ENCODE results near the gene TRIM65. TPM values are rescaled to one million over a fixed set of nuclear protein-coding genes. Genes with fewer than 3 reads are reported as not detected.

TRIM65 gene
- total and polyA plus RNA-seq, 2 of the 4 experiments (the other 2 are of a cell fraction): 7.9 to 10.6 TPM

DNA sequence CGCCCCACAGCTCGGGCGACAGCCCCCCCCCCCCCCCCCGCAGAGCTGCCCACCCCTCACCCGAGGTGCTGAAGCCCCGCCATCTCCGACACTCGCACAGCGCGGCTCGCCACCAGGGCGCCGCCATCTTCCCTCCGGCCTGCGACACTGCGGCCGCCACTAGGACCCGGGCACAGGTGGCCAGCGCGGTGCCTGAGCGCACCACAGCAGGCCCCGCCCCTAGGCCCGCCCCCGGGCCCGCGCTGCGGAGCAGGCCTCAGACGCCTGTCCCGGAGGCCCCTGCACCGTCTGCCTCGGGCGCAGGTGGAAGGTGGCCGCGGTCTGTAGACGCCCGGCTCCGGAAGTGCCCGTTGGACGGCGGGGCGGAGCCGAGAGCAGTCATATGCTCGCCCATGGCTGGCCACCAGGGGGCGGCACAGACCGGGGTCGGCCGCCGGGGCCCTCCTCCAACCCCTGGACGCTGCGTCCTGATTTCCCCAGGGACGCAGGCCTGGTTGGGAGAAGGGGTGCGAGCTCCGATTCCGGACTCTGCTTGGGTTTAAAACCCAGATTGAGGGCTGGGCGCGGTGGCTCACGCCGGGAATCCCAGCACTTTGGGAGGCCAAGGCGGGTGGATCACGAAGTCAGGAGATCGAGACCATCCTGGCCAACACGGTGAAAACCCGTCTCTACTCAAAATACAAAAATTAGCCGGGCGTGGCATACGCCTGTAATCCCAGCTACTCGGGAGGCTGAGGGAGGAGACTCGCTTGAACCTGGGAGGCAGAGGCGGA lies 8.2 kb upstream of the TRIM65 start, which contains the start of gene MRPL38:
Gene MRPL38 (minus strand): TSS at position 136 of the 773 bp plus-strand sequence. CDS start 9 bp downstream, at position 127.
- Histone ChIP-seq H3K18ac (ENCODE audit: low read depth, low read length) (peak within 1 kb of the TSS; percentile 35), H4K5ac (ENCODE audit: low read depth, low read length) (peak within 1 kb of the TSS; percentile 82), H3K23ac (ENCODE audit: low read depth, low read length) (peak within 1 kb of the TSS; percentile 94; the same call in 1 of the 2 replicates), H2AK9ac (replicated peaks; ENCODE audit: low read depth, low read length, poor library complexity) (peak within 1 kb of the TSS; percentile 89), H3K4ac (ENCODE audit: low read depth, low read length) (peak within 1 kb of the TSS; percentile 84), H3K4me1 (ENCODE audit: control insufficient read depth, insufficient read depth, low read length) (peaks cover 4% of the 10 kb centered on the region), H2BK120ac (ENCODE audit: low read depth, low read length) (peak within 1 kb of the TSS; percentile 61; the same call in 1 of the 2 replicates), H2AK5ac (ENCODE audit: low read depth, low read length) (peak within 1 kb of the TSS; percentile 95), H4K91ac (ENCODE audit: insufficient read depth, low read depth, low read length) (peak within 1 kb of the TSS; percentile 70; the same call in 1 of the 2 replicates), H3K27ac (ENCODE audit: insufficient read depth, low read length) (peak within 1 kb of the TSS; percentile 74), H3K9ac (ENCODE audit: low read depth, low read length) (peak within 1 kb of the TSS; percentile 68), H3K4me2 (ENCODE audit: low read depth, low read length) (peak within 1 kb of the TSS; percentile 97), H2BK15ac (ENCODE audit: low read depth, low read length) (peak within 1 kb of the TSS; percentile 35; the same call in 1 of the 3 replicates), H4K8ac (ENCODE audit: low read depth in 2 of 2, low read length in 2 of 2) (peak within 1 kb of the TSS; percentile 68 to 98), H3K36me3 (ENCODE audit: control insufficient read depth, insufficient read depth, low read length) (peaks cover 17% of the 10 kb centered on the region), H3K14ac (replicated peaks; ENCODE audit: low read depth, low read length) (peak within 1 kb of the TSS; percentile 82), H2AFZ (replicated peaks; ENCODE audit: low read length, poor library complexity) (peak within 1 kb of the TSS; percentile 95), H3K4me3 (ENCODE audit: insufficient read depth, low read depth, low read length) (peak within 1 kb of the TSS; percentile 95), H3K9me3 (ENCODE audit: control insufficient read depth, insufficient read depth, low read length) (no peaks in the 10 kb centered on the region), H3K56ac (ENCODE audit: extremely low read depth, insufficient read depth, low read length) (peak within 1 kb of the TSS; percentile 54; the same call in 1 of the 2 replicates), H3K9me1 (ENCODE audit: insufficient read depth, low read length) (0 out of 2 replicates have a peak, but pooled peaks cover 6% of the 10 kb centered on the region), H4K20me1 (ENCODE audit: insufficient read depth, low read length) (no peaks in the 10 kb centered on the region), H2BK20ac (ENCODE audit: low read depth, low read length) (no peak within 1 kb of the TSS), H2BK5ac (ENCODE audit: low read depth, low read length, poor library complexity, severe bottlenecking) (peak within 1 kb of the TSS; percentile 68), H3K79me1 (ENCODE audit: low read depth in 1 of 2, low read length in 2 of 2) (peaks cover 10 to 25% of the 10 kb centered on the region in 2 experiments), H3K27me3 (ENCODE audit: control insufficient read depth, insufficient read depth, low read length) (no peaks in the 10 kb centered on the region)
- dilution Hi-C loops (cut with HindIII; ENCODE audit: low sequenced_read_pairs, unreplicated experiment): no loop called here
- intact Hi-C loops (cut with micrococcal nuclease): loop anchor here (1.0 to 10.0 kb wide), 4 partner anchors 37 to 170 kb away; partner anchors contain the start of genes ACOX1, FBF1, GALR2 and SRP68
- CTCF ChIA-PET: interaction anchor here (0.6 to 1.2 kb wide), 7 partner anchors 9 to 109 kb away, joined by 3 to 7 read pairs (median 4); partner anchors contain the start of gene CDK3
- POLR2A ChIA-PET (ENCODE audit: unreplicated experiment): interaction anchor here (0.7 kb wide), 1 partner anchor 92 kb away, joined by 20 read pairs; no protein-coding TSS in a partner anchor
- in situ Hi-C loops (cut with MboI; ENCODE audit: low sequenced_read_pairs): loop anchor here (10.0 kb wide), 1 partner anchor 380 kb away; no protein-coding TSS in a partner anchor
- BruUV-seq (replicated peaks): no TSS peak
- peak; percentile 96 for ATAC-seq (ENCODE audit: low read depth)
- 2% methylated on average over 30 of the region's 69 CpGs; no CpG with 5 or more reads in 1 of the 2 experiments for WGBS, 2 experiments (ENCODE audit: extremely low coverage in 2 of 2, insufficient read length in 1 of 2)
- peak; percentile 92 for DNase-seq
- TF ChIP-seq RFX5 (IDR thresholded peaks at IDR 0.05; ENCODE audit: low read depth, low read length) (no peak), SMC3 (IDR thresholded peaks at IDR 0.05; ENCODE audit: low read depth, low read length) (peak; percentile 82), NFE2L2 (IDR thresholded peaks at IDR 0.05; ENCODE audit: low read depth, low read length) (no peak), CHD1 (IDR thresholded peaks at IDR 0.05; ENCODE audit: low read depth, low read length) (no peak), FOS (IDR thresholded peaks at IDR 0.05; ENCODE audit: low read depth, low read length) (peak; percentile 20; the same call in 1 of the 2 replicates), RCOR1 (IDR thresholded peaks at IDR 0.05; ENCODE audit: insufficient replicate concordance, low read length) (peak; percentile 70), CEBPB (IDR thresholded peaks at IDR 0.05; ENCODE audit: low read depth, low read length) (no peak), RAD21 (IDR thresholded peaks at IDR 0.05; ENCODE audit: low read length) (peak; percentile 91), POLR2A (IDR thresholded peaks at IDR 0.05; ENCODE audit: low read depth, low read length) (peak; percentile 77), MAZ (IDR thresholded peaks at IDR 0.05; ENCODE audit: borderline replicate concordance, low read depth, low read length) (peak; percentile 74; the same call in 1 of the 2 replicates)
- TF ChIP-seq, protein P1, sequence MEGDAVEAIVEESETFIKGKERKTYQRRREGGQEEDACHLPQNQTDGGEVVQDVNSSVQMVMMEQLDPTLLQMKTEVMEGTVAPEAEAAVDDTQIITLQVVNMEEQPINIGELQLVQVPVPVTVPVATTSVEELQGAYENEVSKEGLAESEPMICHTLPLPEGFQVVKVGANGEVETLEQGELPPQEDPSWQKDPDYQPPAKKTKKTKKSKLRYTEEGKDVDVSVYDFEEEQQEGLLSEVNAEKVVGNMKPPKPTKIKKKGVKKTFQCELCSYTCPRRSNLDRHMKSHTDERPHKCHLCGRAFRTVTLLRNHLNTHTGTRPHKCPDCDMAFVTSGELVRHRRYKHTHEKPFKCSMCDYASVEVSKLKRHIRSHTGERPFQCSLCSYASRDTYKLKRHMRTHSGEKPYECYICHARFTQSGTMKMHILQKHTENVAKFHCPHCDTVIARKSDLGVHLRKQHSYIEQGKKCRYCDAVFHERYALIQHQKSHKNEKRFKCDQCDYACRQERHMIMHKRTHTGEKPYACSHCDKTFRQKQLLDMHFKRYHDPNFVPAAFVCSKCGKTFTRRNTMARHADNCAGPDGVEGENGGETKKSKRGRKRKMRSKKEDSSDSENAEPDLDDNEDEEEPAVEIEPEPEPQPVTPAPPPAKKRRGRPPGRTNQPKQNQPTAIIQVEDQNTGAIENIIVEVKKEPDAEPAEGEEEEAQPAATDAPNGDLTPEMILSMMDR (conservative IDR thresholded peaks at IDR 0.05; ENCODE audit: low read depth, low read length): peak; percentile 95
- TF ChIP-seq, protein P2, sequence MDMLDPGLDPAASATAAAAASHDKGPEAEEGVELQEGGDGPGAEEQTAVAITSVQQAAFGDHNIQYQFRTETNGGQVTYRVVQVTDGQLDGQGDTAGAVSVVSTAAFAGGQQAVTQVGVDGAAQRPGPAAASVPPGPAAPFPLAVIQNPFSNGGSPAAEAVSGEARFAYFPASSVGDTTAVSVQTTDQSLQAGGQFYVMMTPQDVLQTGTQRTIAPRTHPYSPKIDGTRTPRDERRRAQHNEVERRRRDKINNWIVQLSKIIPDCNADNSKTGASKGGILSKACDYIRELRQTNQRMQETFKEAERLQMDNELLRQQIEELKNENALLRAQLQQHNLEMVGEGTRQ (IDR thresholded peaks at IDR 0.05; ENCODE audit: low read depth, low read length): no peak; the same call in 1 of the 2 replicates
- TF ChIP-seq, protein P3, sequence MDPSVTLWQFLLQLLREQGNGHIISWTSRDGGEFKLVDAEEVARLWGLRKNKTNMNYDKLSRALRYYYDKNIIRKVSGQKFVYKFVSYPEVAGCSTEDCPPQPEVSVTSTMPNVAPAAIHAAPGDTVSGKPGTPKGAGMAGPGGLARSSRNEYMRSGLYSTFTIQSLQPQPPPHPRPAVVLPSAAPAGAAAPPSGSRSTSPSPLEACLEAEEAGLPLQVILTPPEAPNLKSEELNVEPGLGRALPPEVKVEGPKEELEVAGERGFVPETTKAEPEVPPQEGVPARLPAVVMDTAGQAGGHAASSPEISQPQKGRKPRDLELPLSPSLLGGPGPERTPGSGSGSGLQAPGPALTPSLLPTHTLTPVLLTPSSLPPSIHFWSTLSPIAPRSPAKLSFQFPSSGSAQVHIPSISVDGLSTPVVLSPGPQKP (IDR thresholded peaks at IDR 0.05; ENCODE audit: borderline replicate concordance, low read depth, low read length): no peak

Measured in IMR-90 (cell line).